Subcutaneous adipose tissue (tissue), 4 donors: ENCODE data around the gene GPR12. TPM values are rescaled to one million over a fixed set of nuclear protein-coding genes. Genes with fewer than 3 reads are reported as not detected.

ENCODE experiments used
- total RNA-seq, 4 donors: library from RNA; depleted of rRNA; stranded (reverse); fragments of >200 nt; gene quantifications; one replicate each; pipeline ENCODE4 v1.1.0, GENCODE V29; 2016
- TF ChIP-seq, protein P1 (sequence below): fragments of 450-650 bp; IDR thresholded peaks from one replicate; pipeline ENCODE4 v1.5.1; 2016; ENCODE audit warnings: low read depth, mild to moderate bottlenecking, control low read depth, antibody characterized with exemption, moderate library complexity

The GPR12 gene
- under 1 TPM in 3 of 4 donors, not detected in 1; 0.16 to 0.44 (median 0.17) TPM for total RNA-seq

- TF ChIP-seq, protein P1, sequence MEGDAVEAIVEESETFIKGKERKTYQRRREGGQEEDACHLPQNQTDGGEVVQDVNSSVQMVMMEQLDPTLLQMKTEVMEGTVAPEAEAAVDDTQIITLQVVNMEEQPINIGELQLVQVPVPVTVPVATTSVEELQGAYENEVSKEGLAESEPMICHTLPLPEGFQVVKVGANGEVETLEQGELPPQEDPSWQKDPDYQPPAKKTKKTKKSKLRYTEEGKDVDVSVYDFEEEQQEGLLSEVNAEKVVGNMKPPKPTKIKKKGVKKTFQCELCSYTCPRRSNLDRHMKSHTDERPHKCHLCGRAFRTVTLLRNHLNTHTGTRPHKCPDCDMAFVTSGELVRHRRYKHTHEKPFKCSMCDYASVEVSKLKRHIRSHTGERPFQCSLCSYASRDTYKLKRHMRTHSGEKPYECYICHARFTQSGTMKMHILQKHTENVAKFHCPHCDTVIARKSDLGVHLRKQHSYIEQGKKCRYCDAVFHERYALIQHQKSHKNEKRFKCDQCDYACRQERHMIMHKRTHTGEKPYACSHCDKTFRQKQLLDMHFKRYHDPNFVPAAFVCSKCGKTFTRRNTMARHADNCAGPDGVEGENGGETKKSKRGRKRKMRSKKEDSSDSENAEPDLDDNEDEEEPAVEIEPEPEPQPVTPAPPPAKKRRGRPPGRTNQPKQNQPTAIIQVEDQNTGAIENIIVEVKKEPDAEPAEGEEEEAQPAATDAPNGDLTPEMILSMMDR, result no peak
These were observed at the start of gene GPR12 for GRCh38 chr13:26759907-26760831. TSS of gene GPR12 (minus strand) at chr13:26760786. CDS start at chr13:26759827, 959 bp downstream.

- TF ChIP-seq, protein P1, result no peak
These were observed 49.5 kb upstream of the GPR12 start for GRCh38 chr13:26810095-26810494.

DNA sequence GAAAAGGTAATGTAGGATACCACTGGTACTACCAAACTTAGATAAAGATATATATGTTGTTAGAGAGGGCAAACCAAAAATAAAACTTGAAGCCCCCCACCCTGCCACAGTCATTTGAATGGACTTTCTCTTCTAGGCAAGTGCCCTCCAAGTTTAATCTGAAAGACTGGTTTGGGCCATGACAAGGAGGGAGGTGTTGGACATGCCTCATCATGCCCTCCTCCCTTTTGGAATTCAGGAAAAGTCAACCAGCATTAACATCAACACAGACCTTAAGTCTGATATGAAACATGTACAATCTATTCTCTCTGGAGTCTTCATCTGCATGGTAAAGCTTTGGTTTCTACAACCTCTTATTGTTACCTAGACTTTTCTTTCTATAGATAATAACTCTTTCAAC lies 46.3 kb upstream of the GPR12 start:
- TF ChIP-seq, protein P1, result no peak

- TF ChIP-seq, protein P1, result no peak
These were observed 27.4 kb upstream of the GPR12 start for GRCh38 chr13:26787961-26788360.

DNA sequence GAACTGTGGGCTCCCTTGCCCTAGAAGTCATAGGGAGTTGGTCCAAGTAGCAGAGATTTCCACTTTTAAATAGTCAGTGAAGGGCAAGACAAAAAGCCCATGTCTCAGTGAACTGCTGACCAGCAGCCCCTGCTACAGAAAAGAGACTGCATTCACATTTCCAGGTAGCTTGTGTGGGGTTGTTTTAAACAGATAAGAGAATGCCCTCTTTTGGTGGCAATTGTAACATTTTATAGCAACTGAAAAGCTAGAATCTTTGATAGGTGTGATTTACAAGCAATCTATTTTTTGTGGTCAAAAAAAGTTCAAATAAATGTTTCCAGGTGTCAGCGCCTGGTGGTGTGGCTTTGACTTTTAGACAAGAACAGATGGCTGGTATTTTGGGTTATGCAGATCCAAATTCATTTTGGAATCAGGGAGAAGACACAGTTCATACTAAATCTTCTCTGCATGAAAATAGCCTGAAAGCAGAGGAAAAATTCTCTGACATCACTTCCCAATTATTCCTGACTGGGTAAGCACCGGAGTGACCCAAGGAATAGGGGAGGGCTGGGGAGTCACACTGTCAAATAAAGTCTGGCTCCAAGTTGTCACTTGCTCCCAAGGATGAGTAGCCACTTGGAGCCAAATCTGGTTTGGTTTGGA lies 26.2 kb upstream of the GPR12 start:
- TF ChIP-seq, protein P1, result no peak

DNA sequence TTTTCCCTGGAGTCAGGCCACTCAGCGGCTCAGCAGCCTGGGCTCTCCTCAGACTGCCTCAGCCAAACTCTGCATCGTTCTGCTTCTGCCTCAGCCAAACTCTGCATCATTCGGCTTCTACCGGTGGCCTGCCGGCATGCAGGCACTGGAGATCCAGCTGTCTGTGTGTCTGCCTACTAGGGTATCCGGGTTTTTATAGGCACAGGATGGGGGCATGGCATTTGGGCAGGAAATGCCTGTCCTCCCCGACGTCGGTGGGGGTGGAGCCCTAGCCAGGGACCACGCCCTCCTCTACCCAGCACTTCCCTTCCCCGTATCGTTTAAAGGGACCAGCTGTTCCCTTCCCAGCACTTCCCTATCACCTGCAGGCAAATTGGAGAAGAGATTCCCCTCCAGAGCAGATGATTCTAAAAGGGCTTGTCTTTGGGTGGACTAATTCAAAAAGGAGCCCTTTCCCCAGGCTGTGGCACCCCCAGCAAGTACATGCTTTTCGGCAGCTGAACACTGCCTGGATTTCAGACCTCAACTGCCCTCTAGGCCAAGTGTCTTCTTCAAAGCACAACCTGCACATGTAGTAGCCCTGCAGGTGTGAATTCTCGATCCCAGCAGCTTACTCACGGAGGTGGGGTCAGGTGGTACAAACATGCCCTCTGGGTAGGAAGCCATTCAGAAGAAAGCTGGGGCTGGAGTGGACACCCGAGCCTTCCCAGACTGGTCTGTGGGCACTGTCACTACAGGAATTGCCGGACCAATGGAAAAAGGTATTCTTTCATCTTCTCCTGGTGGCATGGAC lies 25.4 kb upstream of the GPR12 start:
- TF ChIP-seq, protein P1, result no peak
